Eye (tissue), 1 donor: Measurements from ENCODE around the gene KSR1.
"Not testable (repeated sequence)": the region's sequence is repeated elsewhere in the genome, so short reads cannot be mapped to it uniquely, and the experiment has no call there.

Experiments used
- DNase-seq: peaks from one replicate; pipeline ENCODE4 v3.0.0-alpha.2; 2015

KSR1 gene

GRCh38 chr17:27621942-27622559 lies 165.8 kb downstream of the KSR1 start:
- no peak for DNase-seq

DNA sequence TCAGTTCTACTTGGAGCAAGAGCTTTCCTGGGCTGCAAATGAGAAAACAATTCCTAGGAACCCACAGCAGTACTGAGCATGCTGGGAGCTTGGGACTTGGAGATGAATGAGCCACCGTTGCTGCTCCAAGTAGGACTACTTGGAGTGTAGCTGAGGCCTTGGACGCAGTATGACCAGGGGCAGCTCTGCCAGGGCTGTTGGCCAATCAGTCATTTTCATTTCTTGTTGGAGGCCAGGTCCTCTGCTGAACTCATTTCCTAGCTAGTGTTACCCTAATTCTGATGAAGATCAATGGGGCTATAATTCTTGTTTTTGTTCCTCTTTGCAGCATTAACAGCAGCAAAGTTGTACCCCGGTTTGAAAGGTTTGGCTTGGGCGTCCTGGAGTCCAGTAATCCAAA lies 166.7 kb downstream of the KSR1 start:
- DNase-seq = no peak

DNA sequence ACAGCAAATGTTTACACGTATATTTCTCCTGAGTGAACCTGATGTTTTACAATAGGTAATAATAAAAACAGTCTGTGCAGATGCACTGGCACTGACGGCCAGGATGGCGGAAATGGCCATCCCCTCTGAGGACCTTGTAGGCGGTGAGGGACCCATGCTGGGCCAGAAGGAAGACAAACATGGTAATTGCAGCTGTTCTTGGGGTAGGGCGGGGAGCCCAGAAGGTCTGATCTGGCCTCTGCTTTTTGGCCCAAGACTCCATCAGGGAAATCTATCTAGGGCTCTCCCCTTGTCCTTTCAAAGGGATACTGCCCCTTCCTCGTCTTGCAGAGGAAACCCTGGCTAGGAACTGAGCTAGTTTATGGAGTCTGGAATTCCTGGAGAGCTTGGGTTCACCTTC lies 167.4 kb downstream of the KSR1 start:
- no peak for DNase-seq

- DNase-seq = no peak
Observed at GRCh38 chr17:27624539-27624938, 168.3 kb downstream of the KSR1 start.

- DNase-seq = no peak
Observed at GRCh38 chr17:27625856-27626255, 169.6 kb downstream of the KSR1 start.

DNA sequence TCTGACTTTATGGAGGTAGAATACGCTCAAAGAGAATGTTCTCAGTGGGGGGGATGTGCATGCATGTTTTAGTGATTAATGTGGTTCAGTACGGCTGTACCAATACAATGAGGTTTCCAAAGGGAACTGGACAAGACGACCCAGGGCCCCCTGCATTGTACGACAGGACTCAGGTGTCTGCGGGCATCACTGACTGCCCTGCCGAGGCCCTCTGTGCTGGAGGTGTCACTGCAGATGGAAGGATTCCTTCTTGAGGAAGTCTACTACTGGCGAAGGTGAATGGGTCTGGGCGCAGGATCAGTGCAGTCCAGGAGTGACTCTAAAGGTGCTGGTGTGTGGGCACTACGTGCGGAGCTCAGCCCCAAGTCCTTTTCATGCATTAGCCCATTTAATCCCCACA lies 171.3 kb downstream of the KSR1 start:
- no peak for DNase-seq

DNA sequence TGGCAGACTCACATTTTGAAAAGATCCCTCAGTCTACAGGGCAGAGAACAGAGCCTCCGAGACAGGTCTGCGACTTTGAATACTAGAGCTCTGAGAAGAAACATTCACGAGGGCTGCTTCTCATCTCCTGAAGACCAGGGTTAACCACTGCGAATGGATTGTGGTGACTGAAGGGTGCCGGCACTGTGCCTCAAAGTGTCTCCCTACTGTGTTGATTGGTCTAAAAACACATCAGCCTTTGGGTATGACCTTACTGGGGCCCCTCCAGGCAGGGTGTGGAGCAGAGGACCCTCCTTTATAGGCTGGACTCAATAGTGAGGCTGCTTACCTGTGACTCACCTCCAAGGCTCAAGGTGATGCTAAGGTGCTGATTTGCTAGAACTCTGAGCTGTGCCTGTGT lies 172.1 kb downstream of the KSR1 start:
- DNase-seq = no peak

DNA sequence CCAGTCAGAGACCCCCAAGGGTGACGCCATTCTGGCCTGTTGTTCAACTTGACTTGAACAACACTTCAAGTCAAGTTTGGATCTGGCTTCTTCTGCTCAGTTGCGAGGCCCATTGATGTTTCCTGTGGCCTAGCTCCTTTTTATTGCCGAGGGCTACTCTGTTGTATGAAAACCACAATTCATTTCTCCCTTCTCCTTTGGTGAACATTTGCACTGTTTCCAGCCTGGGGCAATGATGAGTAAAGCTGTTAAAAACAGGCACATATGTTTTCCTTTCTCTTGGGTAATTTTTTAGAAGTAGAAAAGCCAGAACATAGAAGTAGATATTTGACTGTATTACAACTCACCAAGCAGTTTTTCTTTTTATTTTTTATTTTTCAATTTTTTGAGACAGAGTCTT lies 173.0 kb downstream of the KSR1 start:
- DNase-seq = not testable (repeated sequence)

DNA sequence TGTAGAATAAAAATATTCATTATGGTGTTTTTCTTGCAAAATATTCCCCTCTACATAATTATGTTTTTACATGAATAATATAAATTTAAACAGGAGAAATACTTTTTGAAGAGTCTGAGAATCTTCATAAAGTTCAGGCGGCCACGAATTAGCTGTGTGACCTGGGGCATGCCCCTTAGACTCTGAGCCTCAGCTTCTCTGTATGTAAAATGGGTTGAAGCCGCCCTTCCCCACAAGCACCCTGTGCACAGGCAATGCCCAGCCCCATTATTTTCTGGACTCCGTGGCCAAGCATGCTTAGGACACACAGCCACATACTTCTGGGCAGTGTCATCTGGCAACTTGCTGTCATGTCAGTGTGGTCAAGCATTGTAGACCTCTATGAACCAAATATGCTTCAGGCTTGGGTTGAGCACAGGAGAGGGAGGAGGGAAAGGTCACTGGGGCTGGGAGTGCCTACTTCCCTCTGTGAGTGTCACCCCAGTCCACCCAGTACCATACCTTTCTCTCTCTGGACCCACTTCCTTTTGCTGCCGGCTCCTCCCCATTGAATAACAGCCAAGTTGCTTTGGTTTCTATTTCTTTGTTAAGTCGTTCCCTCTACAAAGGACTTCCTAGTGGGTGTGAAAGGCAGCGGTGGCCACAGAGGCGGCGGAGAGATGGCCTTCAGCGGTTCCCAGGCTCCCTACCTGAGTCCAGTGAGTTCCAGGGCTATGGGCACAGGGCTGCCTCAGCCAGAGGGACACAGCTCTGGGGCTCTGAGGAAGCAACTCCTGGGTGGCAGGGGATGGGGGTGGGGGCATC lies 174.6 kb downstream of the KSR1 start, which contains the start of gene LGALS9:
Gene LGALS9 (plus strand): TSS at position 582 of the 804 bp plus-strand sequence. CDS start 78 bp downstream, at position 660.
- DNase-seq = no peak

- no peak for DNase-seq
Observed at GRCh38 chr17:27631411-27631760, 175.1 kb downstream of the KSR1 start.

DNA sequence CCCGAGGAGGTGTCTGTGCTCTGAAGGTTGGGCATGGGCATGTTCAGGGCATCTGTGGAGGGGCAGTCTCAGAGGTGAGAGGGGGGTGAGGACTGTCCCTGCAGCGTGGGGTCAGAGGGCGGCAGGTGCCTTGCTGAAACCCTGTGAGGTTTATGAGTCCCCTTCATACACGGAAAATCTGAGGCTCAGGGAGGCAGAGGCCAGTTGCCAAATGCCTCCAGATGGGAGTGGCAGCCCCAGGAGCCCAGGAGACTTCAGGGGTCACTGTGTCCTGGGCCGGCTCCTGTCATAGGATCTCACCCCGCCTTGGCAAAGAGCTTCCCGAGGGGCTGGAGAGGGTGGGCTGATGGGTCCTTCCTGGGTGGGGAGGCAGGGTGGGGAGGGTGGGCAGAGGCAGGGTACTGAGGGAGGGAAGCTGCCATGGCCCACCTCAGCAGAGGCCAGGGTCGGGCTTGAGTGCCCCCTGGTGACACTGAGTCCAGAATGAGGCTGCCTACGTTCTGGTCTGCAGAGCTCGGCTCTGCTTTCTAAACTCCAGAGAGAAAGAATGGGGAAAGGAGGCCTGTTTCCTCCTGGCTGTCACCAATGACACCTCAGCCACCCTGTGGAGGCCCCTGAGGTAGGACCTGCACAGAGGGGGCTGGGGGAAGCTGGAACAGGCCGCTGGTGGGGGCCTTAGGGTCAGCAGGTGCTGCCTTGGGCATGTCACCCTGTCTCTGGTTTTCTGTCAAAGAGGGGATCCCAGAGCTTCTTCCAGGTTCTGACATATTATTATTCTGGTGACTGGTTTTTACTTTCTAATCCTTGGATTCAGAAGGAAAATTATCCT lies 175.9 kb downstream of the KSR1 start:
- no peak for DNase-seq

DNA sequence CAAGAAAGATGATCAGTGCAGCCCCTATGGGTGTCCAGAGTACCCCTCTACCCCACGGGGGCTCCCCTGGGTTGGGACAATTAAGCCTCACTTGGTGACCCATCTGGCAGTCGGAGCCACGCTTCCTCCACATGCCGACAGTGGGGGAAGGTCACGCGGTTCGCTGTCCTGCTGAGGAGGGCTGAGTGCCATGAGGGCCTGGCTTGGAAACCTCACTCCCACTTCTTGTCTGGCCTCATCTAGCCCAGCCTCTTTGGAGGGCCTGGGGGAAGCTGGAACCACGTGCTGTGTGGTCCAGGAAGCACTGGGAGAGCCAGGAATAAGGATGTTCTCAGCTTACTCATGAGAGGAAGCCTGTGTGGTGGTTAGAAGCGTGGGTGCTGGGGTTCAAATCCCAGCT lies 176.5 kb downstream of the KSR1 start:
- DNase-seq = not testable (repeated sequence)

DNA sequence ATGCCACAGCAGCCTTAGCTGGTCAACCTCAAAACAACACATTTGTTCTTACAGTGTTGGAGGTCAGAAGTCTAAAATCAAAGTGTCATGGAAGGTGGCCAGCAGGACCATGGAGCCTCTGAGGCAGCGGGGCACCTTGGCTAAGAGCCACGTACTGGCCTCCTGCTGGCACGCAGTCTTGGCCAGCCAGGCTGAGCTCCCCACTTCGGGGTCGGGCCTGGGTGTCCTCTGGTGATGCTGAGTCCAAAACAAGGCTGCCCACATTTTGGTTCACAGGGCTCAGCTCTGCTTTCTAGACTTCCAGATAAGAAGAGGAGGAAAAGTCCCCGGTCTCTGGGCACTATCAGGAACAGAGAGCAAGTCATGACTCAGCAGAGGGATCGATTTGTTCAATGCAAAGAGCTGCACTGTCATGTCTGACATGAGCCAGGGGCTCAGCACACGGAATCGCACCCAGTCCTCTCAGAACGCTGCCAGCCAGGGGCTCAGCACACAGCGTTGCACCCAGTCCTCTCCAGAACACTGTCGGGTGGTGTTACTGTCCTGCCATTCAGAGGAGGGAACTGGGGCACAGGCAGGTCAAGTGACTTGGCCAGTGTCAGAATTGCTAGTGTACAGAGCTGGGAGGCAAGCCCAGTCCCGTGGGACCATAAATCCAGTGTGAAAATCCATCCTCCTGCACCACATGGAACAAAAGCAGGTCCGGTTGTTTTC lies 177.2 kb downstream of the KSR1 start:
- DNase-seq = no peak

GRCh38 chr17:27634026-27634335 lies 177.7 kb downstream of the KSR1 start:
- no peak for DNase-seq

DNA sequence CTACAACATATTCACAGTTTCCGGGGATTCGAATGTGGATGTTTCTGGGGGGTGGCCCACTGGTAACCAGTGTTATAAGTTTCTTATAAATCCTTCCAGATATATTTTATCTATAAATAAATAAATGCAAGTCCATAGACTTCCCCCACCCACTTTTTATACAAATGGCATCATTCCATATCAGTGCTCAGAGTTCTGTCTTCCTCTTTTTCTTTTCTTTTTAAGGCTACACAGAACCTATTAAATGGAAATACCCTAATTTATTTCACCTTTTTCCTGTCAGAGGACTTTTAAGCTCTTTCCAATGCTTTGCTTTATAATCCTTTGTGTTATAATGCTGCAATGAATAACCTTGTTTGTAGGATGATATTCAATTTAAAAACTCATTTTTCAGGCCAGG lies 178.5 kb downstream of the KSR1 start:
- DNase-seq = no peak

DNA sequence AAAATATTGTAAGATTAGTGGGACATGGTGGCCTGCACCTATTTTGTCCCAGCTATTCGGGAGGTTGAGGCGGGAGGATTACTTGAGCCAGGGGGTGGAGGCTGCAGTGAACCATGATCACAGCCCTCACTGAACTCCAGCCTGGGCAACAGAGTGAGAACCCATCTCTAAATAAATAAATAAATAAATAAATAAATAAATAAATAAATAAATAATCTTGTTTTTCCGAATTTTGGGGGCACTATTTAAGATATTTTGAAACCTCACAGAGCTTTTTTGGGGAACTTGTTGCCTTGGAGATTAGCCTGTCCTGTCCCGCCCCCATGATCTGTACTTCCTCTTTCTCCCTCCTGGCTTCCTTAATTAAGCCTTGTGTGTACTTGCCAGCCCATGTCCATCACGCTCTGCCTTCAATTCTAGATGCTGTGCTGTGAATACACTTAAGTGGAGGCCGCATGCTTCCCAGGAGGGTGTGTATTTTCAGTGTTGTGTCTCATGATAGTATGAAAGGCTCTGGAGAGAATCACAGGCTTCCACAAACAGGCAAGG lies 179.1 kb downstream of the KSR1 start:
- DNase-seq = no peak

- not testable (repeated sequence) for DNase-seq
Observed at GRCh38 chr17:27636005-27636520, 179.8 kb downstream of the KSR1 start.

- DNase-seq = not testable (repeated sequence)
Observed at GRCh38 chr17:27637818-27638217, 181.6 kb downstream of the KSR1 start.

- not testable (repeated sequence) for DNase-seq
Observed at GRCh38 chr17:27638415-27638914, 182.2 kb downstream of the KSR1 start.

- DNase-seq = no peak
Observed at GRCh38 chr17:27640790-27641189, 184.5 kb downstream of the KSR1 start.

GRCh38 chr17:27644586-27644985 lies 188.3 kb downstream of the KSR1 start:
- DNase-seq = no peak

DNA sequence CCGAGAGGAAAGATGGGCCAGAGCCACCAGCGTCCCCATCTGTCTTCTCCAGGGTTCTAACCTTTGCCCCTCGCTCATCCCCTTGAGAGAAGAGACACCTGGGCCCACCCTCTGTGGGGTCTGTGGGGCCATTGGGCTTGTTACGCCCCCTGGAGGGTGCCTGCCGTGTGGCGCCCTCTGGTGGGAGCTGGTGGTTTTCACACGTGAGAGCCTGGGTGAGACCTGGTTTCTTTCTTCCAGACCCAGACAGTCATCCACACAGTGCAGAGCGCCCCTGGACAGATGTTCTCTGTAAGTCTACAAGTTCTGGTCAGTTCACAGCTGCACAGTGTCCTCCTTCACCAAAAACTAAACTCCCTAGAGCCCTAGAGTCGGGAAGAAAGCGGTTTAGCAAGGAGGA lies 189.4 kb downstream of the KSR1 start:
- not testable (repeated sequence) for DNase-seq
